Mesenchymal stem cell (in vitro differentiated cells and primary cell): ENCODE results near the gene CYP27B1.
"Not testable (repeated sequence)": the region's sequence is repeated elsewhere in the genome, so short reads cannot be mapped to it uniquely, and the experiment has no call there.

Experiments
- DNase-seq: peaks from one replicate; pipeline ENCODE4 v3.0.0-alpha.2; 2013
- H2AFZ ChIP-seq: one replicate; pipeline ENCODE4 v1.6.1; 2013; ENCODE audit warnings: low read depth, mild to moderate bottlenecking, control low read depth, inconsistent platforms, low read length, moderate library complexity
- H2AK5ac ChIP-seq: 2 replicates; pipeline ENCODE4 v1.6.1; 2013; ENCODE audit warnings: low read length, moderate library complexity, mild to moderate bottlenecking, inconsistent platforms; ENCODE audit not compliant: severe bottlenecking
- H2BK120ac ChIP-seq: one replicate; pipeline ENCODE4 v1.6.1; 2013; ENCODE audit warnings: low read depth, mild to moderate bottlenecking, inconsistent platforms, low read length, moderate library complexity
- H2BK12ac ChIP-seq, 2 experiments: one replicate each; pipeline ENCODE4 v1.6.1; 2013; ENCODE audit warnings: inconsistent platforms in 2 of 2, low read length in 2 of 2, mild to moderate bottlenecking in 2 of 2, moderate library complexity in 2 of 2, control low read depth in 1 of 2
- H2BK15ac ChIP-seq: one replicate; pipeline ENCODE4 v1.6.1; 2013; ENCODE audit warnings: mild to moderate bottlenecking, low read depth, inconsistent platforms; ENCODE audit not compliant: poor library complexity, severe bottlenecking
- H2BK5ac ChIP-seq: 2 replicates; pipeline ENCODE4 v1.6.1; 2013; ENCODE audit warnings: low read depth, mild to moderate bottlenecking, low read length, control low read depth, inconsistent platforms; ENCODE audit not compliant: poor library complexity, severe bottlenecking
- H3K14ac ChIP-seq, 2 experiments: one replicate each; pipeline ENCODE4 v1.6.1; 2013; ENCODE audit warnings: inconsistent platforms in 2 of 2, low read length in 2 of 2, control low read depth in 1 of 2, mild to moderate bottlenecking in 1 of 2, moderate library complexity in 1 of 2
- H3K18ac ChIP-seq, 2 experiments: one replicate each; pipeline ENCODE4 v1.6.1; 2013; ENCODE audit warnings: inconsistent platforms in 2 of 2, low read length in 2 of 2, control low read depth in 1 of 2, low read depth in 1 of 2, mild to moderate bottlenecking in 1 of 2
- H3K23ac ChIP-seq, 2 experiments: one replicate each; pipeline ENCODE4 v1.6.1; 2013; ENCODE audit warnings: inconsistent platforms in 2 of 2, low read length in 2 of 2, mild to moderate bottlenecking in 2 of 2, moderate library complexity in 2 of 2, control low read depth in 1 of 2
- H3K27ac ChIP-seq: 2 replicates; pipeline ENCODE4 v1.5.1; 2013; ENCODE audit warnings: mild to moderate bottlenecking, moderate library complexity, low read length, control low read depth, inconsistent platforms; ENCODE audit not compliant: poor library complexity, severe bottlenecking
- H3K27me3 ChIP-seq, 2 experiments: 2 replicates each; pipeline versions ENCODE4 v1.6.1 to v1.7.0; 2013; ENCODE audit warnings: low read length in 2 of 2, mild to moderate bottlenecking in 2 of 2, moderate library complexity in 2 of 2, control low read depth in 1 of 2, inconsistent platforms in 1 of 2; ENCODE audit not compliant: control insufficient read depth in 1 of 2, insufficient read depth in 1 of 2
- H3K36me3 ChIP-seq, 2 experiments: 2 replicates each; pipeline versions ENCODE4 v1.6.1 to v1.7.0; 2013; ENCODE audit warnings: low read length in 2 of 2, control low read depth in 1 of 2, inconsistent platforms in 1 of 2, low read depth in 1 of 2, mild to moderate bottlenecking in 1 of 2; ENCODE audit not compliant: insufficient read depth in 2 of 2, control insufficient read depth in 1 of 2
- H3K4ac ChIP-seq, 2 experiments: one replicate each; pipeline ENCODE4 v1.6.1; 2013; ENCODE audit warnings: inconsistent platforms in 2 of 2, low read length in 2 of 2, mild to moderate bottlenecking in 2 of 2, moderate library complexity in 2 of 2, control low read depth in 1 of 2, low read depth in 1 of 2
- H3K4me1 ChIP-seq: 2 replicates; pipeline ENCODE4 v1.6.1; 2013; ENCODE audit warnings: low read depth, low read length, control low read depth; ENCODE audit not compliant: control insufficient read depth, insufficient read depth
- H3K4me2 ChIP-seq: 2 replicates; pipeline ENCODE4 v1.6.1; 2013; ENCODE audit warnings: low read length, mild to moderate bottlenecking, inconsistent platforms; ENCODE audit not compliant: poor library complexity, severe bottlenecking
- H3K4me3 ChIP-seq, 2 experiments: 2 replicates each; pipeline versions ENCODE4 v1.5.1 to v1.7.0; 2013; ENCODE audit warnings: low read length in 2 of 2, mild to moderate bottlenecking in 2 of 2, control low read depth in 1 of 2, low read depth in 1 of 2; ENCODE audit not compliant: insufficient read depth in 1 of 2
- H3K79me1 ChIP-seq: replicated peaks from 2 replicates; pipeline ENCODE4 v1.6.1; 2013; ENCODE audit warnings: mild to moderate bottlenecking, control low read depth, low read length, inconsistent platforms; ENCODE audit not compliant: poor library complexity, severe bottlenecking
- H3K9ac ChIP-seq: 2 replicates; pipeline ENCODE4 v1.7.0; 2013; ENCODE audit warnings: mild to moderate bottlenecking, low read length, moderate library complexity
- H3K9me3 ChIP-seq: 2 replicates; pipeline ENCODE4 v1.7.0; 2013; ENCODE audit warnings: mild to moderate bottlenecking, low read length; ENCODE audit not compliant: control insufficient read depth
- H4K8ac ChIP-seq: one replicate; pipeline ENCODE4 v1.6.1; 2013; ENCODE audit warnings: inconsistent platforms, mild to moderate bottlenecking, low read length, moderate library complexity
- H4K91ac ChIP-seq: one replicate; pipeline ENCODE4 v1.6.1; 2013; ENCODE audit warnings: mild to moderate bottlenecking, low read length, inconsistent platforms
- WGBS: methylation state at CpG from one replicate; pipeline ENCODE4 v1.1.7; 2013; ENCODE audit warnings: mixed read lengths; 5-methylcytosine and 5-hydroxymethylcytosine counted together

CYP27B1 gene

GRCh38 chr12:57717131-57717530 is 49.7 kb downstream of the CYP27B1 start:
- no peak for DNase-seq
- no peak overlapping the region for H3K23ac ChIP-seq
- H3K9ac ChIP-seq, result no peak overlapping the region
- no peak overlapping the region for H3K4me2 ChIP-seq
- no peak overlapping the region for H2AK5ac ChIP-seq
- H4K91ac ChIP-seq, result no peak overlapping the region
- no peak overlapping the region for H2AFZ ChIP-seq
- H2BK120ac ChIP-seq, result no peak overlapping the region
- H3K79me1 ChIP-seq, result peaks cover 6% of the 10 kb centered on the region
- H3K9me3 ChIP-seq, result peaks cover 2% of the 10 kb centered on the region
- no peak overlapping the region for H3K14ac ChIP-seq
- H3K4me3 ChIP-seq, result no peak overlapping the region
- no peak overlapping the region for H3K27ac ChIP-seq
- H2BK15ac ChIP-seq, result no peak overlapping the region
- H3K36me3 ChIP-seq, result peaks cover 67 to 74% of the 10 kb centered on the region in 2 experiments
- no peak overlapping the region for H2BK12ac ChIP-seq
- H3K18ac ChIP-seq, result no peak overlapping the region
- H3K4ac ChIP-seq, result no peak overlapping the region
- no peaks in the 10 kb centered on the region for H3K4me1 ChIP-seq
- no peak overlapping the region for H4K8ac ChIP-seq
- no peaks in the 10 kb centered on the region for H3K27me3 ChIP-seq
- no peak overlapping the region for H2BK5ac ChIP-seq
- WGBS, result 96% methylated on average over 5 of the region's 5 CpGs

GRCh38 chr12:57716305-57716704 is 50.6 kb downstream of the CYP27B1 start:
- Histone ChIP-seq H4K91ac (no peak overlapping the region), H3K23ac (no peak overlapping the region), H2BK5ac (no peak overlapping the region), H3K79me1 (peaks cover 6% of the 10 kb centered on the region), H3K4ac (no peak overlapping the region), H2AFZ (no peak overlapping the region), H2BK12ac (no peak overlapping the region), H3K4me2 (no peak overlapping the region), H3K14ac (no peak overlapping the region), H2BK15ac (no peak overlapping the region), H3K36me3 (peaks cover 59 to 75% of the 10 kb centered on the region in 2 experiments), H3K27me3 (no peaks in the 10 kb centered on the region), H2BK120ac (no peak overlapping the region), H3K4me1 (no peaks in the 10 kb centered on the region), H3K27ac (no peak overlapping the region), H3K4me3 (no peak overlapping the region), H3K9ac (no peak overlapping the region), H3K9me3 (peaks cover 9% of the 10 kb centered on the region), H3K18ac (no peak overlapping the region), H2AK5ac (no peak overlapping the region), H4K8ac (no peak overlapping the region)
- 92% methylated on average over 4 of the region's 4 CpGs for WGBS
- DNase-seq, result no peak

GRCh38 chr12:57715786-57716185 is 51.1 kb downstream of the CYP27B1 start:
- WGBS, result 96% methylated on average over 10 of the region's 12 CpGs
- H3K9ac ChIP-seq, result no peak overlapping the region
- no peak overlapping the region for H3K4me2 ChIP-seq
- peaks cover 9% of the 10 kb centered on the region for H3K9me3 ChIP-seq
- no peak overlapping the region for H3K27ac ChIP-seq
- H3K14ac ChIP-seq, result no peak overlapping the region
- H3K4me3 ChIP-seq, result no peak overlapping the region
- H3K36me3 ChIP-seq, result peaks cover 54 to 70% of the 10 kb centered on the region in 2 experiments
- no peak overlapping the region for H4K91ac ChIP-seq
- no peak overlapping the region for H2AK5ac ChIP-seq
- DNase-seq, result no peak
- no peaks in the 10 kb centered on the region for H3K4me1 ChIP-seq
- no peak overlapping the region for H2AFZ ChIP-seq
- no peak overlapping the region for H2BK120ac ChIP-seq
- no peak overlapping the region for H2BK5ac ChIP-seq
- no peaks in the 10 kb centered on the region for H3K27me3 ChIP-seq
- H3K23ac ChIP-seq, result no peak overlapping the region
- H3K79me1 ChIP-seq, result peaks cover 6% of the 10 kb centered on the region
- H3K4ac ChIP-seq, result no peak overlapping the region
- no peak overlapping the region for H4K8ac ChIP-seq
- no peak overlapping the region for H3K18ac ChIP-seq
- H2BK15ac ChIP-seq, result no peak overlapping the region
- no peak overlapping the region for H2BK12ac ChIP-seq

- not testable (repeated sequence) for H2BK120ac ChIP-seq, H3K18ac ChIP-seq, H2BK5ac ChIP-seq, H3K4ac ChIP-seq, H3K14ac ChIP-seq, H3K27me3 ChIP-seq, H2AK5ac ChIP-seq, H2BK15ac ChIP-seq, H3K23ac ChIP-seq, H3K9me3 ChIP-seq, DNase-seq, H4K91ac ChIP-seq, H3K27ac ChIP-seq, H2AFZ ChIP-seq, H3K79me1 ChIP-seq, H3K9ac ChIP-seq, H2BK12ac ChIP-seq, H3K4me1 ChIP-seq, H3K4me2 ChIP-seq, H3K4me3 ChIP-seq, H4K8ac ChIP-seq
- H3K36me3 ChIP-seq, result peaks cover 48 to 64% of the 10 kb centered on the region in 2 experiments
- WGBS, result 97% methylated on average over 6 of the region's 6 CpGs
These were observed 51.7 kb downstream of the CYP27B1 start for GRCh38 chr12:57715036-57715748.
